Osteoblast (primary cell): ENCODE measurements around the gene EFHB. TPM values are rescaled to one million over a fixed set of nuclear protein-coding genes. Genes with fewer than 3 reads are reported as not detected.

ENCODE experiments used
- DNase-seq: peaks from one replicate; pipeline ENCODE4 v3.0.0; 2011; ENCODE audit warnings: low spot score, mixed read lengths; ENCODE audit not compliant: insufficient read length; ENCODE audit errors: missing footprints
- H2AFZ ChIP-seq: 2 replicates; pipeline ENCODE4 v1.6.0; 2011; ENCODE audit warnings: mild to moderate bottlenecking, low read length
- H3K27ac ChIP-seq: 2 replicates; pipeline ENCODE4 v1.5.1; 2011; ENCODE audit warnings: mild to moderate bottlenecking, low read depth, low read length, moderate library complexity
- H3K27me3 ChIP-seq: 2 replicates; pipeline ENCODE4 v1.6.0; 2012; ENCODE audit warnings: mild to moderate bottlenecking, control low read depth, inconsistent platforms, low read length, moderate library complexity; ENCODE audit not compliant: insufficient read depth
- H3K36me3 ChIP-seq: 2 replicates; pipeline ENCODE4 v1.5.1; 2011; ENCODE audit warnings: mild to moderate bottlenecking, low read length, control low read depth, moderate library complexity; ENCODE audit not compliant: insufficient read depth
- H3K4me1 ChIP-seq: 2 replicates; pipeline ENCODE4 v1.5.1; 2011; ENCODE audit warnings: mild to moderate bottlenecking, low read length, control low read depth, moderate library complexity; ENCODE audit not compliant: insufficient read depth
- H3K4me2 ChIP-seq: 2 replicates; pipeline ENCODE4 v1.6.0; 2011; ENCODE audit warnings: mild to moderate bottlenecking, low read length; ENCODE audit not compliant: insufficient read depth
- H3K4me3 ChIP-seq: fragments of 200-600 bp; sonication (generic); 3 replicates; pipeline ENCODE4 v1.5.1; 2012; ENCODE audit warnings: mild to moderate bottlenecking, low read length, inconsistent platforms; ENCODE audit not compliant: insufficient read depth
- H3K79me2 ChIP-seq: 2 replicates; pipeline ENCODE4 v1.6.0; 2012; ENCODE audit warnings: mild to moderate bottlenecking, low read length, control low read depth, inconsistent platforms; ENCODE audit not compliant: insufficient read depth
- H3K9me3 ChIP-seq: 2 replicates; pipeline ENCODE4 v1.5.1; 2011; ENCODE audit warnings: low read depth, low read length, control low read depth
- H4K20me1 ChIP-seq: 2 replicates; pipeline ENCODE4 v1.6.0; 2012; ENCODE audit warnings: mild to moderate bottlenecking, low read length, control low read depth; ENCODE audit not compliant: insufficient read depth
- total RNA-seq: library from RNA; depleted of rRNA; stranded (reverse); fragments of >200 nt; gene quantifications from 2 replicates; pipeline ENCODE4 v1.2.3, GENCODE V29; 2012
- TF ChIP-seq, protein P1 (sequence below): IDR thresholded peaks from 2 replicates; pipeline ENCODE4 v1.5.1; 2011; ENCODE audit warnings: mild to moderate bottlenecking, low read depth, low read length, moderate library complexity; ENCODE audit errors: extremely low read depth

Gene EFHB
- total RNA-seq, 1 donor: 1.8 TPM

DNA sequence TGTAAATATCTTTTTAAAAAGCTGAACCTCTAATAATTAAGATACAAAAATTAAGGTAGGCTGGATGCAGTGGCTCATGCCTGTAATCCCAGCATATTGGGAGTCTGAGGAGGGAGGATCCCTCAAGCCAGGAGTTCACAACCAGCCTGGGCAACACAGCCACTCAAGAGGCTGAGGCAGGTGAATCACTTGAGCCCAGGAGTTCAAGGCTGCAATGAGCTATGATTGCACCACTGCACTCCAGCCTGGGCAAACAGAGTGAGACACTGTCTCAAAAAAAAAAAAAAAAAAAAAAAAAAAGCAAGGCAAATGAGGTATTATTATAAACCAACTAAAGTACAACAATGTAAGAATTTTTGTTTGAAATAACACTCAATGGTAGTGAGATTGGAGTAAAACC is 47.6 kb downstream of the EFHB start:
- H3K36me3 ChIP-seq: no peaks in the 10 kb centered on the region
- H3K9me3 ChIP-seq: no peaks in the 10 kb centered on the region
- no peaks in the 10 kb centered on the region for H4K20me1 ChIP-seq
- peaks cover 18% of the 10 kb centered on the region for H3K4me1 ChIP-seq
- no peak overlapping the region for H3K4me2 ChIP-seq
- TF ChIP-seq, protein P1, sequence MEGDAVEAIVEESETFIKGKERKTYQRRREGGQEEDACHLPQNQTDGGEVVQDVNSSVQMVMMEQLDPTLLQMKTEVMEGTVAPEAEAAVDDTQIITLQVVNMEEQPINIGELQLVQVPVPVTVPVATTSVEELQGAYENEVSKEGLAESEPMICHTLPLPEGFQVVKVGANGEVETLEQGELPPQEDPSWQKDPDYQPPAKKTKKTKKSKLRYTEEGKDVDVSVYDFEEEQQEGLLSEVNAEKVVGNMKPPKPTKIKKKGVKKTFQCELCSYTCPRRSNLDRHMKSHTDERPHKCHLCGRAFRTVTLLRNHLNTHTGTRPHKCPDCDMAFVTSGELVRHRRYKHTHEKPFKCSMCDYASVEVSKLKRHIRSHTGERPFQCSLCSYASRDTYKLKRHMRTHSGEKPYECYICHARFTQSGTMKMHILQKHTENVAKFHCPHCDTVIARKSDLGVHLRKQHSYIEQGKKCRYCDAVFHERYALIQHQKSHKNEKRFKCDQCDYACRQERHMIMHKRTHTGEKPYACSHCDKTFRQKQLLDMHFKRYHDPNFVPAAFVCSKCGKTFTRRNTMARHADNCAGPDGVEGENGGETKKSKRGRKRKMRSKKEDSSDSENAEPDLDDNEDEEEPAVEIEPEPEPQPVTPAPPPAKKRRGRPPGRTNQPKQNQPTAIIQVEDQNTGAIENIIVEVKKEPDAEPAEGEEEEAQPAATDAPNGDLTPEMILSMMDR: no peak
- no peaks in the 10 kb centered on the region for H3K27me3 ChIP-seq
- no peak for DNase-seq
- H3K79me2 ChIP-seq: no peaks in the 10 kb centered on the region
- H3K27ac ChIP-seq: no peak overlapping the region
- no peak overlapping the region for H2AFZ ChIP-seq
- no peak overlapping the region for H3K4me3 ChIP-seq

DNA sequence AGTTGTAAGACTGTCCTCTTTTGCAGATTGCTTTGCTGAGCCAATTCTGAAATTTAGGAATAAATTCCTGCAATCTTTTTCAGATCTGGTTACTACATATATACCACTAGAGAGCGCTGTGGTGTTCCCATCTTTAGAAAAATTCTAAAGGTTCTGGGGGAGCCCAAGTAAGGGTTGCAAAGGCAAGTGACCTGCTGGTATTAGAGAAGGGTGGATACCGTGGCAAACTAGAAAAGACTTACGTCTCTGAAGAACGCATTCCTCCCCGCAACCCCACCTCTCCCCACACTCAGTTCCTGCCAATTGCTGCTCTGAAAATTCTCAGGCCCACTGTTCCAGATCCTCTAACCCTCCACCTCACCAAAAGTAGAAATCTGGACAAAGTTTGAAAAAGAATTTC is 48.5 kb downstream of the EFHB start:
- Histone ChIP-seq H3K9me3 (no peaks in the 10 kb centered on the region), H3K4me2 (no peak overlapping the region), H3K79me2 (no peaks in the 10 kb centered on the region), H4K20me1 (no peaks in the 10 kb centered on the region), H3K36me3 (no peaks in the 10 kb centered on the region), H3K27ac (no peak overlapping the region), H2AFZ (no peak overlapping the region), H3K4me3 (no peak overlapping the region), H3K4me1 (peaks cover 18% of the 10 kb centered on the region), H3K27me3 (no peaks in the 10 kb centered on the region)
- TF ChIP-seq, protein P1: peak; percentile 77
- DNase-seq: peak; percentile 27

DNA sequence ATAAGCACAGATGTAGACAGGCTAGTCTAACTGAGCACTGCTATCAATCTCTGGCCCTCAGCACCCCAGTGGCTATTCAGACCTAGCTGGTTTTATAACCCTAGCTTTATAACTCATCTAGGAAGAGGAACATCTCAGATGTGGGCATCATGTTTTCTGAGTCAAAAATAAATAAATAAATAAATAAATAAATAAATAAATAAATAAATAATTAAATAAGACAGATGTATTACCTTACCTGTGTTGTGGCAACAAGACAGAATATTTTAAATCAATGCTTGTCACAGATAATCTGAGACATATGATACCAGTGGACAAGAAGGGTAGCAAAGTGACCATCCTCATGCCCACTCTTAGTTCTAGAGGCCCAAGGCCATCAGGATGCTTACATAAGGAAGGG is 52.2 kb downstream of the EFHB start:
- H3K4me2 ChIP-seq: no peak overlapping the region
- TF ChIP-seq, protein P1: no peak

DNA sequence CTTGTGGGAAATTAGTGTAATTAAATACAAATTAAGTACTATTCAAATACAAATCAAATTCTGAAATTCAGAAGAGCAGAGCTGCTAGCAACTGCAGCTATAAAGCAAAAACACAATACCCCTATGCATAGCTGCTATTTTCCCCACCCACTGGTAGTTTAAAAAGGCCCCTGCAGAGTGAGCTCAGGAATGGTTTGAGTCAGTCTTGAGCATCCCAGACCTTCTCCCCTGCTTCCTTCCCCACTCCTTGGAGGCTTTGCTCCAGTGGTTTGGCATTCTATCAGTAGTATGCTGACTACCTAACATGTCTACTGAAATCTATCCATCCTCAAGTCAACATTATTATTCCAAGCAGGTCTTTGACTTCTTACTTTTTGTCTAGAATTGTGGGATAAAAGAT is 53.0 kb downstream of the EFHB start:
- H3K79me2 ChIP-seq: no peaks in the 10 kb centered on the region
- H3K4me3 ChIP-seq: no peak overlapping the region
- H3K27ac ChIP-seq: no peak overlapping the region
- H4K20me1 ChIP-seq: no peaks in the 10 kb centered on the region
- no peaks in the 10 kb centered on the region for H3K9me3 ChIP-seq
- H2AFZ ChIP-seq: no peak overlapping the region
- no peaks in the 10 kb centered on the region for H3K27me3 ChIP-seq
- no peak overlapping the region for H3K4me2 ChIP-seq
- H3K36me3 ChIP-seq: no peaks in the 10 kb centered on the region
- no peaks in the 10 kb centered on the region for H3K4me1 ChIP-seq
- TF ChIP-seq, protein P1: no peak
- DNase-seq: peak; percentile 18

More for the DNA sequence above, 52.2 kb downstream of the EFHB start:
- Histone ChIP-seq H3K4me1 (no peaks in the 10 kb centered on the region), H3K27ac (no peak overlapping the region), H3K9me3 (no peaks in the 10 kb centered on the region), H4K20me1 (no peaks in the 10 kb centered on the region), H3K27me3 (no peaks in the 10 kb centered on the region), H3K79me2 (no peaks in the 10 kb centered on the region), H3K4me3 (no peak overlapping the region), H2AFZ (no peak overlapping the region), H3K36me3 (no peaks in the 10 kb centered on the region)
- no peak for DNase-seq
